IPS-20b (cell line): ENCODE results near the gene GNAI1.
A peak's percentile ranks its signal among the peaks of the same experiment; 100 is the strongest.

Source experiments
- H3K27ac ChIP-seq: one replicate; pipeline ENCODE4 v1.5.1; 2013; ENCODE audit warnings: low read length
- H3K27me3 ChIP-seq: 2 replicates; pipeline ENCODE4 v1.6.1; 2013; ENCODE audit warnings: mild to moderate bottlenecking, low read length, inconsistent platforms; ENCODE audit not compliant: insufficient read depth
- H3K36me3 ChIP-seq: 2 replicates; pipeline ENCODE4 v1.6.1; 2013; ENCODE audit warnings: low read depth, mild to moderate bottlenecking, inconsistent platforms, low read length, moderate library complexity; ENCODE audit not compliant: insufficient read depth
- H3K4me1 ChIP-seq: 2 replicates; pipeline ENCODE4 v1.6.1; 2013; ENCODE audit warnings: mild to moderate bottlenecking, control low read depth, inconsistent platforms, low read length, moderate library complexity; ENCODE audit not compliant: insufficient read depth
- H3K4me3 ChIP-seq: 2 replicates; pipeline ENCODE4 v1.5.1; 2013; ENCODE audit warnings: mild to moderate bottlenecking, low read length, inconsistent platforms
- H3K9ac ChIP-seq: 2 replicates; pipeline ENCODE4 v1.6.1; 2013; ENCODE audit warnings: low read depth, mild to moderate bottlenecking, inconsistent platforms, low read length, moderate library complexity
- H3K9me3 ChIP-seq: 2 replicates; pipeline ENCODE4 v1.6.1; 2013; ENCODE audit warnings: mild to moderate bottlenecking, low read depth, low read length, inconsistent platforms; ENCODE audit not compliant: insufficient read depth

The GNAI1 gene

DNA sequence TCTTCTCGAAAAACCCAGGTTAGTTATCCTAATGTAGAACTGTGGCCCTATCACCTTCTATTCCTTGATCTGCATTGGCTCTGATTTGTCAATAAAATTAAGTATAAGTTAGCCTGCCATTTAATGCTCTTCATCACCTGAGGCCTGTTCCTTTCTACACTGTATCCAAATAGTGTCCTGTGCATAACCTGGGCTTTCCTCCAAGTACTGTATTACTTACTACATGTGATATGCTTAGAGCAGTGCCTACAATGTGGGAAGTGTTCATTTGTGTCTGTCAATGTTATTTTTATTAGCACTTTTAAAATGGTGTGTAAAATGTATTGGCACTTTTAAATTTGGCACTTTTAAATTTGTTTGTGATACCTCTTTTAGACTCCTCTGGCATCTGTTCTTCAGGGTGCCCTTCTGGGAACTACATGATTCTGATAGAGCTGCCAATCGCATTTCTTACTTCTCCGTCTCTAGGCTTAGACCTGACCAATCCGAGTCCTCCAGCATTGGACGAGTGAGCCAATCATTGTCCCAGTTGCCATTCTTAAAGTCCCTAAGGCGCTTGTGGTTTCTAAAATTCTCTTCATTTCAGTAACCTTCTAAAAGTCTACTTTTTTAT lies 85.5 kb downstream of the GNAI1 start:
- Histone ChIP-seq H3K4me1 (peaks cover 9% of the 10 kb centered on the region; the same call in 1 of the 2 replicates), H3K36me3 (peaks cover 4% of the 10 kb centered on the region; the same call in 1 of the 2 replicates)

DNA sequence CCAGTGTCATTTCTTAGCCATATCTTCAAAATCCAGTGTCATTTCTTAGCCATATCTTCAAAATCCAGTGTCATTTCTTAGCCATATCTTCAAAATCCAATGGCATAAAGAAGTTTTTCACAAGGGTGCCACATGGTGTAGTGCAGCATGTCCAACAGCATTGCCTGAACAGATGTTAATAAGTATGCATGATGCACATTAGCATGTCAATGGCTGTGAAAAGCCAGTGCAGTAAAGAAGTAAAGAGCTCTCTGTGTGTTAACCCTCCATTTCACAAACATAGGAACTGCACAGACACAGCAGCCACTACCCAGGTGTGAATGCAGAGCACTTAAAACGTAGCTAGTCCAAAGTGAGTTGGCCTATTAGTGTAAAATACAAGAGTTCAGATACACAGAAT lies 89.8 kb downstream of the GNAI1 start:
- H3K4me3 ChIP-seq = no peak overlapping the region
- H3K27ac ChIP-seq = no peak overlapping the region
- no peaks in the 10 kb centered on the region for H3K27me3 ChIP-seq
- H3K9ac ChIP-seq = no peak overlapping the region
- H3K4me1 ChIP-seq = peaks cover 16% of the 10 kb centered on the region
- no peaks in the 10 kb centered on the region for H3K36me3 ChIP-seq
- H3K9me3 ChIP-seq = no peaks in the 10 kb centered on the region

More for the DNA sequence above, 85.5 kb downstream of the GNAI1 start:
- H3K27ac ChIP-seq = no peak overlapping the region
- no peaks in the 10 kb centered on the region for H3K9me3 ChIP-seq
- H3K4me3 ChIP-seq = no peak overlapping the region
- H3K27me3 ChIP-seq = no peaks in the 10 kb centered on the region
- H3K9ac ChIP-seq = no peak overlapping the region

DNA sequence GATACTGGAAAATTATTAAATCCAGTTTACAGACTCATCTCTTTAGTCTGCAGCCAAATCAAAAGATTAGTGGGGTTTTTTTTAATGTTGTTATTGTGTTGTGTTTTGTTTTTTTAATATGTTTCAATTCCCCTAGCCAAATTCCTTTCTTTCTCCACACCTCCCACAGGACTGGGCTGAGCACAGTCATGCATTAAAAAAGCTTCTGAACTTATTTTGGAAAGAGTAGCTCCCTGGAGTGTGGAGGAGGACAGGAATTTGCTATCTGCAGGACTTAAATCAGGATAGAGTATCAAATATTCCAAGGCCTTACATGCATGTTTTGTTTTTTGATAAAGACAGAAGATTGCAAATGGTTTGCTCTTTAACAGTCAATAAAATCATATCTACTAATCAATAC lies 90.7 kb downstream of the GNAI1 start:
- Histone ChIP-seq H3K36me3 (no peaks in the 10 kb centered on the region), H3K4me1 (peaks cover 25% of the 10 kb centered on the region), H3K4me3 (no peak overlapping the region), H3K9me3 (no peaks in the 10 kb centered on the region), H3K27me3 (no peaks in the 10 kb centered on the region), H3K9ac (no peak overlapping the region), H3K27ac (no peak overlapping the region)

DNA sequence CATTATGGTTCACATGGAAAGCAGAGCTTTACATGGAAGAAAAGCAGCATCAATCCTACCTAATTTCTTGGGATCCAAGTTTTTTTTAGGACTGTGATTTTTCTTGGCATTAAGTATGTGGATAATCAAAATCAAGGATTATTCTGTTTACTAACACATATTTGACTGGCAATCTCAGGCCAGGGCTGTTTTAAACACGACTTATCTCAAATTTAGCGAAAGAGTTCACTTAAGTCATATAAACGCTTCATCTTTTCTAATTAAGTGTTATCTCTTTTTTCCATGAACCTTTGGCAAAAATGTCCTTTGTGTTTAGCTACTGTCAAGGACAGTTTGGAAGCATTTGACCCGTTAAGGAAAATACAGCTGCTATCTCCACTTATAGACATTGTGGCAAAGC lies 92.0 kb downstream of the GNAI1 start:
- Histone ChIP-seq H3K36me3 (no peaks in the 10 kb centered on the region), H3K4me1 (peaks cover 28% of the 10 kb centered on the region), H3K27ac (no peak overlapping the region), H3K27me3 (no peaks in the 10 kb centered on the region), H3K4me3 (no peak overlapping the region), H3K9ac (no peak overlapping the region), H3K9me3 (no peaks in the 10 kb centered on the region)

DNA sequence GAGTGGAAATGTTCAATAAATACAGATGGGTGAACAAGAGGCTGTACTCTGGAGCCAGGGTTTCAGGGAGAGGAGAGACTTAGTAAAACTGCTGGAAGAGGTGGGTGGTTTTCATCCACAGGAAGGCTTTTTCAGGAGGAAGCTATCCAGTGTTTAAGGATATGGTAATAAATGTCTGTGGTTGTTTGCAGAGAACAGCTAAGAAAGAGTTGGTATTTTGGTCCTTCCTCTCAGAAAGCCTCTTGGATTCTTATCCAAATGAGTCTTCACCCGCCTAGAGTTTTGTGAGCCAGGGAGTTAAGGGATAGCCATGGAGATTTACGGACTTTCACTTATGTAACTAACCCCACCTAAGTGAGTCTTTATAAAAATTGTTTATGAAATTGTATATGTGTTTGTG lies 95.7 kb downstream of the GNAI1 start:
- Histone ChIP-seq H3K27ac (no peak overlapping the region), H3K36me3 (no peaks in the 10 kb centered on the region), H3K27me3 (no peaks in the 10 kb centered on the region), H3K9ac (no peak overlapping the region), H3K4me1 (peaks cover 19% of the 10 kb centered on the region), H3K4me3 (peak overlapping the region; percentile 5; the same call in 1 of the 2 replicates), H3K9me3 (no peaks in the 10 kb centered on the region)

DNA sequence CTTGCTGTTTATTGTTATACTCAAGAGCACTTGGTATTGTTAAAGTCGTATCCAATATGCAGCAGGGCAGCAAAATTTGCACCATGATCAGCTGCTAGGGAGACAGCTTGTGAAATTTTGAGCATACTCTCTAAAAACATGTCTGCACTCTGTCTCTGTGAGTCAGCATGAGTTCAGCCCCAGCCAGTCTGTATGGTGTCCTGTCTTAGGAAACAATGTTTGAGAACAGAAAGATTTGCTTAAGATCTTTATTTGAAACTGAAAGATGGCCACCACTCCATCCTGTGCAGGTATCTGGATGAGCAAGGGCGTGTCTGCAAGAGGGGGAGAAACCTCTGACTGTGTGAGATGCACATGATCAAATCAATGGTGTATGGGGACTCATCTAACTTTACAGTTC lies 97.1 kb downstream of the GNAI1 start:
- Histone ChIP-seq H3K9ac (no peak overlapping the region), H3K4me3 (no peak overlapping the region), H3K27me3 (no peaks in the 10 kb centered on the region), H3K36me3 (no peaks in the 10 kb centered on the region), H3K4me1 (peaks cover 16% of the 10 kb centered on the region), H3K9me3 (no peaks in the 10 kb centered on the region), H3K27ac (no peak overlapping the region)

DNA sequence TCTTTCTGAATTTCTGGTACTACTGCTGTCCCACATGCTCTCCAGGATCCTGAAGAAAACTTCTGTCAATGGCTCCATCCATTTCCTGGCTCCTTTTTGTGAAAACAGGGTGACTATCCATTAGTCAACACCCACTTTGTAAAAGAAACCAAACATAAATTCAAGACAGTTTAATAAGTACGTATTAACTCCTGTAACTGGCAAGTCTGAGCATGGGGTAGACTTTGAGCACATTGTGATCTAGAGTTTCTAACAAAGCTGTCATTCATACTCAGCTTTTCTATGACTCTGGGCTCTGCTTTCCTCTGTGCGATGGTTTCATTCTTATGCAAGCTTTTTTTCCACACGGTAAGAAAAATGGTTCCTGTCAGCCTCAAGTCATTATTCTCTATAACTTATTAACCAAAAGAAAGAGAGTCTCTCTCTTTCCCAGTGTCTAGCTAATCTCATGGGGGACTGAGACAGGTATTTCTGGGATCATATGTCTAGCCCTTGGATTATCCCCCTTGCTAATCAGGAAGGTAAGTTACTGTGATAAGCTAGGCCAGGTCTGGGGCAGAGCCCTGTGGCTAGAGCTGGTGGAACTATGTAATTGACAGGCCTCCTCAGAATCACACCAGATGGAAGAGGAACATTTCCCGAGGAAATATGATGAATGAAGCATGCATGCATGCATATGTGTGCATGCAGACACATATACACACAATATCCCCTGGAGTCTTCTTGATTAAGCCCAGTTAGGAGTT lies 98.5 kb downstream of the GNAI1 start:
- H3K27me3 ChIP-seq = no peaks in the 10 kb centered on the region
- no peak overlapping the region for H3K27ac ChIP-seq
- H3K36me3 ChIP-seq = no peaks in the 10 kb centered on the region
- no peaks in the 10 kb centered on the region for H3K9me3 ChIP-seq
- no peak overlapping the region for H3K4me3 ChIP-seq
- H3K4me1 ChIP-seq = peaks cover 13% of the 10 kb centered on the region
- H3K9ac ChIP-seq = no peak overlapping the region

DNA sequence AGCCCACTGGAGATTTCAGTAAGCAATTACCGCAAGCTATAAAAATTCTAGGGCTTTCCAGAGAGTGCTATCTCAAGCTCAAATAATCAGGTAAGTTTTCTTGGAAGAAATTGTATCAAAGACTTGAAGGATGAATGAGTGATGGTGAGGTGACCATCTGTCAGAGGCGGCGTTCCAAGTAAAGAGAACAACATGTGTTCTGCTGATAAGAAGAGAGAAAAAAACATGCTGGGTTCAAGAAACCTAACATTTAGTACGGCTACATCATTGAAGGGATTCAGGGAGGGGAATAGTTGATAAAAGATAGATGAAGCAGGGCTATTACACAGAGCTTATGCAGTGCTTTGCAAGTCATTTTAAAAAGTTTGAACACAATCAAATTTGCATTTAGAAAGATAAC lies 100.7 kb downstream of the GNAI1 start:
- Histone ChIP-seq H3K27ac (no peak overlapping the region), H3K27me3 (no peaks in the 10 kb centered on the region), H3K36me3 (no peaks in the 10 kb centered on the region)

DNA sequence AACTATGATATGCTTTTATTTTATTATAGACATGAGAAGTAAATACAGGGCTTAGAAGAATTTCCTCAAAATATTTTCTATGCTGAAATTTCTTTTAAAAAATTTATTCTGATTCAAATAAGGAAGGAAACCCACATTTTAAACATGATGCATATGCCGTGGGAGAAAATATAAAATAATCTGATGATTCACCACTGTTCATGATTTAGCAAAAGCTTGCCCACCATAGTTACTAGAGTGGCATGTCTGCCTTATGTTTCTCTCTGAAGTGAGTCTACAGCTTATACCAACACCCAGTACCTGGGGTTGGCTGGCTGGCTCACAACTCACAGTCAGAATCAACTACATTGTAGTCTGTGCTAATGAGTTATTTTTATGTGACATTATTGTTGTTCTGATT lies 102.0 kb downstream of the GNAI1 start:
- no peaks in the 10 kb centered on the region for H3K36me3 ChIP-seq
- H3K9me3 ChIP-seq = no peaks in the 10 kb centered on the region
- no peak overlapping the region for H3K9ac ChIP-seq
- H3K4me1 ChIP-seq = no peaks in the 10 kb centered on the region
- H3K27me3 ChIP-seq = no peaks in the 10 kb centered on the region
- no peak overlapping the region for H3K4me3 ChIP-seq
- H3K27ac ChIP-seq = no peak overlapping the region

More for the DNA sequence above, 100.7 kb downstream of the GNAI1 start:
- Histone ChIP-seq H3K4me1 (peaks cover 4% of the 10 kb centered on the region), H3K9ac (no peak overlapping the region), H3K4me3 (no peak overlapping the region), H3K9me3 (no peaks in the 10 kb centered on the region)

DNA sequence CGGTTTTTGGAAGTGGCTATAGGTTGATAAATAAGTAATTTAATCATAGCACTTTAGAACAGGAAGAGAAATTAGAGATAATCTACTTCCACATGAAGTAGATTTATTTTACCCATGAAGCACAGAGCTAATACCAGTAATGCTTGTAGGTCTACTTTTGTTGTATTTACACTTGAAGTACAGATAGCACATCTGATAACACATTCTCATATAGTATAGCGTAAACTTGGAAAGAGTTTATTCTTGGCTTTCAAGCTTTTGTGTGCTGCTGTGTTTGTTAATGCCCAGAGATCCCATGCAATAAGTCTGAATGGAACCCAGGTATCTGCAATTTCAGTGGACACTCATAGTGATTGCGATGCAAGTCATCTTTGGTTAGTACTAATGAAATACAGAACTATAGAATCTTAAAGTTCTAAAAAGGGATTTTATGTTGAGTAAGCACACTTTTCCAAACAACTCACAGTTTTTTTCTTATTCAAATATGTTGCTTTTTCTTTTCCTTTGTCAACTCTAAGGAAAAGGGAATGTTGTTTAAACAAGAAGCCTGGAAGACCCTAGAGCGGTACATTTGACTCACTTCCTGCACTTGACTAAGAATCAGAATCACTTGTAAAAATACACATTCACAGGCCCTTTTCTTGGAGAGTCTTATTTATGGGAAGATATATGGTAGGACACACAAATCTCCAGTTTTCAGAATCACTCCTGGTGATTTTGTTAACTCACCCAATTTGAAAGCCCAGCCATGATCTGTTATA lies 105.8 kb downstream of the GNAI1 start:
- no peaks in the 10 kb centered on the region for H3K9me3 ChIP-seq
- no peaks in the 10 kb centered on the region for H3K4me1 ChIP-seq
- no peaks in the 10 kb centered on the region for H3K36me3 ChIP-seq
- H3K9ac ChIP-seq = no peak overlapping the region
- no peak overlapping the region for H3K27ac ChIP-seq
- H3K27me3 ChIP-seq = no peaks in the 10 kb centered on the region
- H3K4me3 ChIP-seq = no peak overlapping the region

DNA sequence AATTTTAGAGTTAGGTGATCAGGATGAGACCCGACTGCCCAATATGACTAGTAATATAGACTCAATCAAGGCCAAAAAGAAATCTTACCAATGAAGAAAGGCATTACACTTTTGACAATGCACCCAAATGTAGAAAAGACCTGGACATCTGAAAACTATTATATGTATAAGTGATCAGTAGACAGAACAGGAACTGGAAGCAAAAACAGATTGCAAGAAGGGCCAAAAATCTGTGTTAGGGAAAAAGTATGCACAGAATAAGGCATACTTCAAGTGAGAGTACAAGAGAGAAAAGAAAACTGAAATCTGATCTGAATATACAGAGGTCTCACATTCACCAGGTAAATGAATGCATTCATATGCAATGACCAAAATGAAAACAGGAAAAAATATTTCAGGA lies 107.0 kb downstream of the GNAI1 start:
- no peak overlapping the region for H3K9ac ChIP-seq
- H3K4me3 ChIP-seq = no peak overlapping the region
- H3K4me1 ChIP-seq = no peaks in the 10 kb centered on the region
- no peaks in the 10 kb centered on the region for H3K27me3 ChIP-seq
- H3K36me3 ChIP-seq = no peaks in the 10 kb centered on the region
- H3K27ac ChIP-seq = no peak overlapping the region
- no peaks in the 10 kb centered on the region for H3K9me3 ChIP-seq

DNA sequence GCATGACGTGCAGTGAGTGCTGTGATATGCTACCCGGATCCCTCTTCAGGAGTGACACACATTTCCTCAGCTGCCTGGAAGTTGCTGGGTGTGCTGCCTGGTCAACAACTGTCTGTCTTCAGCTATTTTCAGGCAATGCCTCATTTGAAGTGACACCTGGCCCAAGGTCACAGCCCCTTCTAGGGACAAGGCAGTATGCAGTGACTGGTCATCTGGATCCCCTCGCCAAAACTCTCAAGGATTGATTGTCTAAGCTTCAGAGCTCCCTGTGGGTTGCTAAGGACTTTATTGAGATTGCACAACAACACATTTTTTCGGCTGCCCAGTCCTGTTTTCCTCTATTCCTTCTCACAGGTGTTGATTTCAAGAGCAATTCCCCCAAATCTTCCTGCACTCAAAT lies 108.8 kb downstream of the GNAI1 start:
- no peak overlapping the region for H3K4me3 ChIP-seq
- H3K9me3 ChIP-seq = no peaks in the 10 kb centered on the region
- H3K36me3 ChIP-seq = no peaks in the 10 kb centered on the region
- H3K4me1 ChIP-seq = no peaks in the 10 kb centered on the region
- no peak overlapping the region for H3K27ac ChIP-seq
- H3K9ac ChIP-seq = no peak overlapping the region
- no peaks in the 10 kb centered on the region for H3K27me3 ChIP-seq
